ENCODE data around the gene MRPS27.

The MRPS27 gene

GRCh38 chr5:72245951-72246532, 74.0 kb downstream of the MRPS27 start:
- Histone ChIP-seq H2AK5ac (ENCODE audit: low read depth, low read length) (no peak overlapping the region), H2BK15ac (ENCODE audit: low read length) (no peak overlapping the region), H3K23ac (ENCODE audit: low read depth, low read length, poor library complexity) (no peak overlapping the region), H3K9me3 (replicated peaks in 1 of 2; ENCODE audit: control insufficient read depth in 2 of 2, insufficient read depth in 1 of 2, low read depth in 1 of 2, low read length in 2 of 2) (no peaks in the 10 kb centered on the region), H4K91ac (ENCODE audit: low read depth, low read length, poor library complexity) (no peak overlapping the region), H2BK12ac (ENCODE audit: low read length) (no peak overlapping the region), H3K27me3 (ENCODE audit: control insufficient read depth in 3 of 3, insufficient read depth in 3 of 3, low read depth in 1 of 3, low read length in 3 of 3) (no peaks in the 10 kb centered on the region), H3K14ac (ENCODE audit: low read length) (no peak overlapping the region), H3K4me2 (ENCODE audit: insufficient read depth, low read length, poor library complexity, severe bottlenecking) (no peak overlapping the region), H3K4me3 (ENCODE audit: low read length in 2 of 2) (no peak overlapping the region), H2BK120ac (ENCODE audit: low read depth, low read length) (no peak overlapping the region), H4K8ac (ENCODE audit: low read depth, low read length) (no peak overlapping the region), H3K36me3 (replicated peaks in 1 of 2; ENCODE audit: control insufficient read depth in 2 of 2, insufficient read depth in 2 of 2, low read length in 2 of 2) (no peaks in the 10 kb centered on the region), H3K4me1 (ENCODE audit: control insufficient read depth in 2 of 2, insufficient read depth in 1 of 2, low read depth in 1 of 2, low read length in 2 of 2) (peaks cover 25 to 49% of the 10 kb centered on the region in 2 donors), H2AFZ (ENCODE audit: low read length) (no peak overlapping the region), H3K9ac (ENCODE audit: low read depth, low read length, poor library complexity) (no peak overlapping the region), H3K27ac (replicated peaks; ENCODE audit: low read length) (no peak overlapping the region), H3K18ac (ENCODE audit: low read length) (no peak overlapping the region), H2BK5ac (ENCODE audit: low read length) (no peak overlapping the region), H3K79me1 (ENCODE audit: low read depth, low read length) (no peaks in the 10 kb centered on the region), H3K4ac (ENCODE audit: low read length) (no peak overlapping the region)
- no CpG with 5 or more reads among the region's 3 CpGs for WGBS, 2 donors (ENCODE audit: extremely low coverage in 2 of 2, insufficient read length in 2 of 2, insufficient replicate concordance in 1 of 2)
- DNase-seq (ENCODE audit: low spot score) = no peak

GRCh38 chr5:72245546-72245945, 74.5 kb downstream of the MRPS27 start:
- Histone ChIP-seq H3K4ac (ENCODE audit: low read length) (no peak overlapping the region), H2BK5ac (ENCODE audit: low read length) (no peak overlapping the region), H3K36me3 (replicated peaks in 1 of 2; ENCODE audit: control insufficient read depth in 2 of 2, insufficient read depth in 2 of 2, low read length in 2 of 2) (no peaks in the 10 kb centered on the region), H2BK120ac (ENCODE audit: low read depth, low read length) (no peak overlapping the region), H3K18ac (ENCODE audit: low read length) (no peak overlapping the region), H3K4me1 (ENCODE audit: control insufficient read depth in 2 of 2, insufficient read depth in 1 of 2, low read depth in 1 of 2, low read length in 2 of 2) (peaks cover 25 to 49% of the 10 kb centered on the region in 2 donors), H2BK12ac (ENCODE audit: low read length) (no peak overlapping the region), H3K9ac (ENCODE audit: low read depth, low read length, poor library complexity) (no peak overlapping the region), H3K4me2 (ENCODE audit: insufficient read depth, low read length, poor library complexity, severe bottlenecking) (no peak overlapping the region), H3K9me3 (replicated peaks in 1 of 2; ENCODE audit: control insufficient read depth in 2 of 2, insufficient read depth in 1 of 2, low read depth in 1 of 2, low read length in 2 of 2) (no peaks in the 10 kb centered on the region), H4K8ac (ENCODE audit: low read depth, low read length) (no peak overlapping the region), H3K27ac (replicated peaks; ENCODE audit: low read length) (no peak overlapping the region), H2AFZ (ENCODE audit: low read length) (no peak overlapping the region), H4K91ac (ENCODE audit: low read depth, low read length, poor library complexity) (no peak overlapping the region), H3K79me1 (ENCODE audit: low read depth, low read length) (no peaks in the 10 kb centered on the region), H3K4me3 (ENCODE audit: low read length in 2 of 2) (no peak overlapping the region), H3K27me3 (ENCODE audit: control insufficient read depth in 3 of 3, insufficient read depth in 3 of 3, low read depth in 1 of 3, low read length in 3 of 3) (no peaks in the 10 kb centered on the region), H2BK15ac (ENCODE audit: low read length) (no peak overlapping the region), H3K14ac (ENCODE audit: low read length) (no peak overlapping the region), H2AK5ac (ENCODE audit: low read depth, low read length) (no peak overlapping the region), H3K23ac (ENCODE audit: low read depth, low read length, poor library complexity) (no peak overlapping the region)
- no CpG with 5 or more reads among the region's 1 CpG for WGBS, 2 donors (ENCODE audit: extremely low coverage in 2 of 2, insufficient read length in 2 of 2, insufficient replicate concordance in 1 of 2)
- no peak for DNase-seq (ENCODE audit: low spot score)

GRCh38 chr5:72244862-72245371, 75.1 kb downstream of the MRPS27 start:
- H2BK12ac ChIP-seq (ENCODE audit: low read length) = no peak overlapping the region
- no peak overlapping the region for H2BK5ac ChIP-seq (ENCODE audit: low read length)
- H3K27ac ChIP-seq (replicated peaks; ENCODE audit: low read length) = no peak overlapping the region
- H3K18ac ChIP-seq (ENCODE audit: low read length) = no peak overlapping the region
- H3K4me2 ChIP-seq (ENCODE audit: insufficient read depth, low read length, poor library complexity, severe bottlenecking) = no peak overlapping the region
- no peaks in the 10 kb centered on the region for H3K79me1 ChIP-seq (ENCODE audit: low read depth, low read length)
- H4K8ac ChIP-seq (ENCODE audit: low read depth, low read length) = no peak overlapping the region
- H3K4me3 ChIP-seq (ENCODE audit: low read length in 2 of 2) = no peak overlapping the region
- H3K9me3 ChIP-seq (replicated peaks in 1 of 2; ENCODE audit: control insufficient read depth in 2 of 2, insufficient read depth in 1 of 2, low read depth in 1 of 2, low read length in 2 of 2) = no peaks in the 10 kb centered on the region
- no peaks in the 10 kb centered on the region for H3K36me3 ChIP-seq (replicated peaks in 1 of 2; ENCODE audit: control insufficient read depth in 2 of 2, insufficient read depth in 2 of 2, low read length in 2 of 2)
- no peak overlapping the region for H2BK120ac ChIP-seq (ENCODE audit: low read depth, low read length)
- no peak overlapping the region for H3K9ac ChIP-seq (ENCODE audit: low read depth, low read length, poor library complexity)
- H3K14ac ChIP-seq (ENCODE audit: low read length) = no peak overlapping the region
- no CpG with 5 or more reads among the region's 2 CpGs for WGBS, 2 donors (ENCODE audit: extremely low coverage in 2 of 2, insufficient read length in 2 of 2, insufficient replicate concordance in 1 of 2)
- H3K23ac ChIP-seq (ENCODE audit: low read depth, low read length, poor library complexity) = no peak overlapping the region
- H3K4ac ChIP-seq (ENCODE audit: low read length) = no peak overlapping the region
- H2AK5ac ChIP-seq (ENCODE audit: low read depth, low read length) = no peak overlapping the region
- no peak overlapping the region for H4K91ac ChIP-seq (ENCODE audit: low read depth, low read length, poor library complexity)
- H2AFZ ChIP-seq (ENCODE audit: low read length) = no peak overlapping the region
- DNase-seq (ENCODE audit: low spot score) = no peak
- no peak overlapping the region for H2BK15ac ChIP-seq (ENCODE audit: low read length)
- H3K4me1 ChIP-seq (ENCODE audit: control insufficient read depth in 2 of 2, insufficient read depth in 1 of 2, low read depth in 1 of 2, low read length in 2 of 2) = peaks cover 25 to 49% of the 10 kb centered on the region in 2 donors
- H3K27me3 ChIP-seq (ENCODE audit: control insufficient read depth in 3 of 3, insufficient read depth in 3 of 3, low read depth in 1 of 3, low read length in 3 of 3) = no peaks in the 10 kb centered on the region

GRCh38 chr5:72243706-72244105, 76.3 kb downstream of the MRPS27 start:
- Histone ChIP-seq H3K9me3 (replicated peaks in 1 of 2; ENCODE audit: control insufficient read depth in 2 of 2, insufficient read depth in 1 of 2, low read depth in 1 of 2, low read length in 2 of 2) (no peaks in the 10 kb centered on the region), H4K91ac (ENCODE audit: low read depth, low read length, poor library complexity) (no peak overlapping the region), H3K14ac (ENCODE audit: low read length) (no peak overlapping the region), H3K23ac (ENCODE audit: low read depth, low read length, poor library complexity) (no peak overlapping the region), H3K27ac (replicated peaks; ENCODE audit: low read length) (no peak overlapping the region), H3K79me1 (ENCODE audit: low read depth, low read length) (no peaks in the 10 kb centered on the region), H3K36me3 (replicated peaks in 1 of 2; ENCODE audit: control insufficient read depth in 2 of 2, insufficient read depth in 2 of 2, low read length in 2 of 2) (no peaks in the 10 kb centered on the region), H3K4me1 (ENCODE audit: control insufficient read depth in 2 of 2, insufficient read depth in 1 of 2, low read depth in 1 of 2, low read length in 2 of 2) (peaks cover 25 to 46% of the 10 kb centered on the region in 2 donors), H3K18ac (ENCODE audit: low read length) (no peak overlapping the region), H3K27me3 (ENCODE audit: control insufficient read depth in 3 of 3, insufficient read depth in 3 of 3, low read depth in 1 of 3, low read length in 3 of 3) (no peaks in the 10 kb centered on the region), H4K8ac (ENCODE audit: low read depth, low read length) (no peak overlapping the region), H2AFZ (ENCODE audit: low read length) (no peak overlapping the region), H2BK120ac (ENCODE audit: low read depth, low read length) (no peak overlapping the region), H3K4me2 (ENCODE audit: insufficient read depth, low read length, poor library complexity, severe bottlenecking) (no peak overlapping the region), H2BK5ac (ENCODE audit: low read length) (no peak overlapping the region), H2BK12ac (ENCODE audit: low read length) (no peak overlapping the region), H3K9ac (ENCODE audit: low read depth, low read length, poor library complexity) (no peak overlapping the region), H2AK5ac (ENCODE audit: low read depth, low read length) (no peak overlapping the region), H3K4ac (ENCODE audit: low read length) (no peak overlapping the region), H3K4me3 (ENCODE audit: low read length in 2 of 2) (no peak overlapping the region), H2BK15ac (ENCODE audit: low read length) (no peak overlapping the region)
- no CpG with 5 or more reads among the region's 2 CpGs for WGBS, 2 donors (ENCODE audit: extremely low coverage in 2 of 2, insufficient read length in 2 of 2, insufficient replicate concordance in 1 of 2)
- no peak for DNase-seq (ENCODE audit: low spot score)
